HG02970 (cell line): ENCODE results near the gene HGF.

Experiments
- ATAC-seq: cut with Tn5 transposase; IDR thresholded peaks from one replicate; pipeline ENCODE4 v1.9.1; 2021; ENCODE audit warnings: mild to moderate bottlenecking, moderate library complexity, moderate number of reproducible peaks; ENCODE audit not compliant: unreplicated experiment, low FRiP score

The HGF gene

DNA sequence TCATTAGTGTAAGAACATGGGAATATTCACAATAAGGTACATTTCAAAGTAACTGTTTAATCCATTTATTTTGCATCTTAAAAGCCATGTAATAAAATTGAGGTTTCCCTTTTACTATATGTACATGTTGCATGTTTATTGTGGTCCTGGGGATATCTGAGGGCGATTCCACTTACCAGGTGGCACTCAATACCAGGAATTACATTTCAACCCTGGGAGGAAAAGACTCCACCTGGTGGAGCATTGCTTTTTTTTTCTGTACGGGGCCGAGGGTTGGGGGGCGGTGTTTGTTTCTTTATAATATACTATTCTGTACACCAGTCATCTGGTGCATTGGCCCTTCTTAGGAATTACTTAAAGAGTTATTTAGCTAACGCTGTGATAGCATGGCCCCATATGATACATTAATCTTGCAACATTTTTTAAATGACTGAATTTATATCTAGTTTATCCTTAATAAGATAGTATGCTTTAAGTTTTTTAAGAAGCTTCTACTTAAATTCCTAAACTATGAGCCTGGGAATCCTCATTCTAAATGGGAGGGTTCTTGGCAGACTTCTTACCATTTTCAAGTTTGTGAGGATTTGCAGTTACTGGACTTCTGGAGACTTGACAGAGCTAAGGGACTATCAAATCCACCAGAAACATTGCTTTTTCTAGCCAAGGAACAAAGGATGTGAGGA lies 7.2 kb upstream of the HGF start:
- no peak for ATAC-seq

DNA sequence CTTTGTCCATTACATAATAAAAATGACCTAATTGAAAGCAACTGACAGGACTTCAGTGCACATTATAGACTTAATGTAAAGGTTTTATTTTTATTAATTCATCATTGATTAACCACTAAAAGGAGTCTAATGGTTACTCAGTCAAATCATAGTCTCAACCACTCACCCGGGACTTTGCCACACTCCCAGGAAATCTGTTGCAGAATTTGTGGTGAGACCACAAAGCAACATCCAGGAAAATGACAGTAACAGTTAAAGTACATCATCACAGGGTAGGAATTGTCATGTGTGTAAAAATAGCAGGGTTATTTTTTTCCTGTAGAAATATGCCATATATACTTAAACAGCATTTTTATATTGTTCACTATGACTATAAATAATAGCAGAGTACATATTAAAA lies 6.3 kb upstream of the HGF start:
- ATAC-seq: no peak

DNA sequence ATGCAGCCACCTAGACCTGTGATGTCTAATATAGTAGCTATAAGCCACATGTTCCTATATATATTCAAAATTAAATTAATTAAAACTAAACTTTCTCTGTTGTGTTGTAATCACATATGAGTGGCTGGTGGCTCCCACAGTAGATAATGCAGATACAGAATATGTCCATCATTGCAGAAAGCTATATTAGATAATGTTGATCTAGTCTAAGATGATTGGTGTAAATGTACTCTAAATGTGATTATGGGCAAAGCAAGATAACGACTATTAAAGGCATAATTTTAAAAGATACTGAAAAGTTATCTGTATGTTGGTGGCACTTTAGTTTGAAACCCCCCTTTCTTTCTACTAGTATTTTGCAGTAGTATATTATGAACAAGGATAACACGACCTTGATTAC lies 5.7 kb upstream of the HGF start:
- no peak for ATAC-seq

DNA sequence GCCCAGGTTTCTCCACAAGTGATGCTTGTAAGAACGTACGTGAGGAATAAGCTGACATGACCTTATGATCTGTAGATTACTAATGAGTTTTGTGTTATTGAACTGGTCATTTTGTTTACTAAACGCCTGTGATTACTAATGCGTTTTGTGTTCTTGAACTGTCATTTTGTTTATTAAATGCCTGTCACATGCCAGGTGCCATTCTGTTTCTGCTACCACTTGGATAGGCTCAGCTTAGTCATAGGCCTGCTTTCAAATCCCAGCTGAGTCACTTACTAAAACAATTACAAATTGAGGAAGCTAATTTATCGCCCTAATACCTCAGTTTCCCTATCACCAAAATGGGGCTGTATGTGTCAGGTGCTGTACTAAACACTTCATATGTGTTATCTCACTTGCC lies 4.7 kb upstream of the HGF start:
- ATAC-seq: no peak

DNA sequence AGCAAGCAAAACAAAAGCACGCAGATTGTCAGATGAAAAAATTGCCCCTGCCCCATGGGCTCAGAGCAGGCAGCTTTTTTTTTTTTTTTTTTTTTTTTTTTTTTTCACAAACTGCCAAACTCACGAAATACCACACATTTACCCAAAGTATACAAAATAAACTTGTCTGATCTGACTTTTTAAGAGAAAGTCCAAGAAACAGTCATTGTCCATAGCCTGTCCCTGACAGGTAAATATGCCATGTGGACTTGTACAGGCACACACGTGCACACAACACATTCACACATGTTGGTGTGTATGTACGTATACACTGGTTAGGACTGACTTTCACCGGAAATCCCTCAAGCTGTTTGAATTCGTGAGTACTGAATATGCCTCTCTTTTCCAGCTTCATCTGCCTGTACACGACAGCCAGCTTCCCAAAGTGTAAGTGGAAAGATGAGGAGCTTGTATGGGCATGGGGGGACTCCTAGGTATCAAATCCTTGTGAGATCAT lies 929 bp upstream of the HGF start:
- no peak for ATAC-seq

DNA sequence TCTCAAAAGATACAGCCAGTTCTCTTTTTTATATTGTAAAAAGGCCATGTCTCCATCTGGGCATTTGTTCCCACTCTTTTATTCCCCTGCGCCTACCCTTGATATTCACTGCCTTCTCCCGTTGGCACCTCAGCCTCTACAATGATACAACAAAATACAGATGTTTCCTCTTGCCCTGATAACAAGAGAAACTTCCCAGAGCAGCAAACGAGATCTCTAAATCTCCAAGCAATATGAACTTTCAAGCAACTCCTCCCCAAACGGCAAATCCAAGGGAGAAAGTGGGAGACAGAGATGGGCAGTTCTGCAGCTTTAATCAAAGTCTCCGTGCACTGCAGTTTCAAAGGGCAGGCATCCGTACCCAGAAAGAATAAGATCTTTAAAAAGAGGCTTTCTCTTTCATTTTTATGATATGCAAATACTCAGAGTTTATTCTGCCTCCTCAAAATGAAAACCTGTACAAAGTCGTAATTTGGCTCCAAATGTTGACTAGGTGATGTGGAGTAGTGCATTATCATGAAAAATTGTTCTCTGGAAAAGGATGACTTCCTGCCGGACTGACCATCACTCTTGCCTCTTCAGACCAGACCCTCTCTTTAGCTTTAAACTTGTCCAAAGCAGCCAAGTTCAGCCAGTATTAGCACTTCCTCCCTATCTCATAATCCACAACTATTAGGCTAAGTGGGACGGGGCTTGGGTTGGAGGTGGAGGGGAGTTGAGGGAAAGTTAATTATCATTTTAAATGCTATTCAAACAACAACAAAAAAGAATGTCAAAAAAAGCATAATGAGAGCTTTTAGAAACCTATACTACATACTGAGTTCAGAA lies 682 bp downstream of the HGF start:
- no peak for ATAC-seq

DNA sequence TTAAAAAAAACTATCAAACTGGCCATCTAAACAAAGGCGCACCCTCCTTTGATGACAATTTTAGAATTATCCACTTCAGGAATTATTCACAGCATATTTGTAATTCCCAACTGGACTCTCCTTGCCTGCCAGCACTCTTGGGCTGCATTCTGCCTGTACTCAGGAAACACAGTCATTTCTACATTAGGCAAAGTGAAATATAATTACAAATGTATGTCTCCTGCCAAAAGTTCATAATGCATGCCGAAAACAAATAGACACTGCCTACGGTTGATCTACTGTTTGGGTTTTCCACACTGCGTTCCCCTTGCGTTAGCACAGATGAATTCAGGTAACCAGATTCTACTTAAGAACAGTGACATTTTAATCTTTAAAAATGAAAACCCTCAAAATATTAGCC lies 1.9 kb downstream of the HGF start:
- ATAC-seq: no peak

DNA sequence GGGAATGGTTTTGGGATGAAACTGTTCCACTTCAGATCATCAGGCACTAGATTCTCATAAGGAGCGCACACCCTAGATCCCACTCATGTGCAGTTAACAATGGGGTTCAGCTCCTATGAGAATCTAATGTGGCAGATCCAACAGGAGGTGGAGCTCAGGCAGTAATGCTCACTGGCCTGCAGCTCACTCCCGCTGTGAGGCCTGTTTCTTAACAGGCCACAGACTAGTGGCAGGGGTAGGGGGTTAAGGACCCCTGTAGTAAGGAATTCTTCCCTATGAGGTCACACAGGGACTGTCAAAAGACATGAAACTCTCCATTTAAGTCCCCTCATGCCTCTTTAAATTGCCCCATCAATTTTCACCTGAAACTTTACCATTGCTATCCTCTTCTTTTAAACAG lies 8.0 kb downstream of the HGF start:
- no peak for ATAC-seq

DNA sequence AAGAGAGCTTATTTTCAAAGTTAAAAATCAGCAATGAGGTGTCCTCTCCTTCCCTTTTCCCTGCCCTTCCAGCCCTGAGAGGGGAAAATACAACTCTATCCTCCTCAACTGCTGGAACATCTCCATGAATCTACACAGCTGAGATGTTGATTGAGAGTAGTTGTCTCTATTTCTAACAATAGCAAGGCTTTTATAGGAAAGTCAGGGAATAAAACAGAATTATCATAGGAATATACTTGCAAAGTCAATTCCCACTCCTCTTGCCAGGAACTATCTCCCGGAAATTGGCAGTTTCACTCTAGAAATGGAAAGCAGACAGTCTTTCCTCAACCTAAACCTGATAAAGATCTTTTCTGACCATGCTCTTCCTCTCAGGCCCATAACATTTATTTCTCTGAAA lies 8.8 kb downstream of the HGF start:
- ATAC-seq: no peak

DNA sequence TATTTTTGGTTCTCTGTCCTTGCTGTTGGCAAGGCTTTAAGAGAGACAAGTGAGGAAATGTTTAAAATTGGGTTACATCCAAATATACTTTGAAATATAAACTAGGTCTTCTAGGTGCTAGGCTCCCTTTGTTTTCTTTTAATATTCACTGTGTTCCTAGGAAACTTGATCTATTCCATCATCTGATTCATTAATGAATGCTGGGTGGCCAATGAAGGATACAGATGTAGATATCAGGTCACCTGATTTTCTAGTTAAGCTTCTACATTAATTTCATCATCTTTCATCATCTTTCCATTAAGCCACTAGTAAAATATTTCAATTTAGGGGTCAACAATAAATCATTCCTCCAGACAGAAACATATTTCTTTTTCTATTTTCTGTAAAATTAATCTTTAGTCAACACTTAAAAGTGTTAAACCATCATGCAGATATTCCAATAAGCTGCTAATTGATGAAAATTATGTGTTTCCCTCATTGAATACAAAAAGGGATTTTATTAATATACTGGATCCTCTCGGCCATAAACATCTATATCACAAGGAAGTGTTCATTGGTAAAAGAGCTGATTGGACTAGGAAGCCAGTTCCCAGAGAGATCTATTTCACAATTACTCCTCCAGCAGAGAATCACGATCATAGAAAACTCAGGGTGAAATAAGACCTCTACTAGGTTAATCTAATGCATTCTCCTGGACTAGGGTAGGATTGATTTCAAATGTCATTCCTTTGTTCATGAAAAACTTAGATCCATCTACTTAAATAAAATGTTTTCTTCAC lies 14.7 kb downstream of the HGF start:
- ATAC-seq: no peak

DNA sequence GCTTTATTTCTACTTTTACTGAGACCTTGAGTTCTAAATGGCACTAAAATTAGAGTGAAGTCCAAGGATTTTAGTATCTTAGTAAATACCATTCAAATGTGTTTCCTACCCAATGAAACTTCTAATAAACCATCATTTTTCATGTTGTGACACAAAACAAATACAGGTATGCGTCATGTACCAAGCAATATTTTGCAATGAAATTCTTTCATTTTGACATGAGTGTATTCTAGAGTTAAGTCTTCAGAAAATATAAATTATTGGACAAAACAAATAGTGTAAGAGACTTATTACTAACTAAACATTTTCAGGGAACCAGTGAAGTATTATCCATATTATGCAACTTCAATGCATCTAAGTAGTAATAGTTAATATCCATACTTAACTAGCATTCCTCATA lies 16.5 kb downstream of the HGF start:
- no peak for ATAC-seq

DNA sequence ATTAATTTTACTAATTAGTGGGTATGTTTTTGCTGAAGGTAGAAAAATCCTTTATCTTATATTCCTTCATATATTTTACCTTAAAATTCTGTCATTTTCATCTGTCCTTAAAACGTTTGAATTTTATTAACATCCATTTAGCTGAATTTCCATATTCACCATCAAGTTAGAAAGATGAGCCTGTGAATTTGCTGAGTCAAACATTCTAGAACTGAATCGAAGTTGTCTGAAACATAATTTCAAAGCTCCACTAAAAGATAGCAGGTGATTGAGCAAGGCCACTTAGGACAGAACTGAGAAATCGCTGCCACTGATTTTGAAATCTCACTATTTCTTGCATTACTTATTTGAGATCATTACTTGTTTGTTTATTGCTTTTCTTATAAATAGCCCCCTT lies 17.5 kb downstream of the HGF start:
- ATAC-seq: no peak

DNA sequence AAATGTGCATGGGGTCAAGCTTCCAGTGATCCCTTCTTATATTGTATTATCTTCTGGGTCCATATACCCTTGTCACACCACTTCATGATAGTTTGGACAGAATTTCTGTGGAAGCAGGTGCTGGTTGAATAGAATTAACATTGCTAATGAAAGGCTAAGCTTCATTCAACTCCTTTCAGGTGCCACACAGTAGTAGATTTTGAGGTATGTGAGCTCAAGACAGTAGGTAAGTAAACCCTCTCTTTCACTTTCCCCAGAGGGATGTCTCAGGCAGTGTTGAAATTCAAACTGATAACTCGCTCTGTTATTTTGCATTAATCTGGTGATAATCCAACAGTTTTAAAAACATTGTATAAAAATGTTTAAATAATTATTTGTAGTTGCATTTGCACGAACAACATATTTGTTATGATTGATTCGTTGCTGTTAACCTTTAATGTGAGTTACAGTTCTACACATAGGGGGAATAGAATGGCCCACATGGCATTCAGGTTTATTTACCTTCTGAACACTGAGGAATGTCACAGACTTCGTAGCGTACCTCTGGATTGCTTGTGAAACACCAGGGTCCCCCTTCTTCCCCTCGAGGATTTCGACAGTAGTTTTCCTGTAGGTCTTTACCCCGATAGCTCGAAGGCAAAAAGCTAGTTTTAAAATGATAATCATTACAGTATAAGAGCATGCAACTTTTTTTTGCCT lies 18.1 kb downstream of the HGF start:
- ATAC-seq: no peak

DNA sequence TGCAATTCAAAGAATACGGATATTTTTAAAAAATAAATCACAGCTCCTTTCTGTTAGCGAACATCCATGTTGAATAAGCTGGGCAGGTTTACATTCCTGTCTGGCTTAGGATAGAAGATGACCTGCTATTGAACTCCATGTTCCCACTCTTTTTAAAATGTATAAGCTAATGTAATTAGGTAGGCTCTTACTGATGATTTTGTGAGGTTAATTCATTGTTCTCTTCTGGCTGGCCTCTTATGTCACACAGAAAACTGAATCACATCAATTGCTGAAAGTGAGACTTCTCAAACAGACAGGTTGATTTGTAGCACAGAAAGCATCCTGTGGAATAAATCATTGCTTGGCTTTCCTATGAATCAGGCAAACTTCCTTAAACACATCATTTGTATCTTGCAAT lies 24.2 kb downstream of the HGF start:
- no peak for ATAC-seq

DNA sequence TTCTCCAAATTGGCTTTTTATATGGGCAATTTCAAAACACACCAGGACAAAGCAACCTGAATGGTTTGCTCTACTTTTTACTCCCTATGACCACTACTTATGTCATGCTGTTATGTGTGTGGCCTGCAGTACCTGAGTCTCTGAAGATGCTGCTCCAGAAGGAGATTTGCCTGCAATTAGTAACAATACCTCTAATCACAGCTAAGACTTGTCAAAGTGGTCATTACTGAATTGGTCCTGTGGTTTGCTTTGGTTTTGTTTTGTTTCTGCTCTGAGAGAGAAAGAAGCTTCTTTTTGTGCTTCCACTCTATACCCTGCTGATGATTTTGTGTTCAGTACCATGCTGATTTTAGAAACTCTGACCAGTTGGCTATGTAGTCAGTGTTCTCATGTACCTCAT lies 25.5 kb downstream of the HGF start:
- ATAC-seq: no peak

DNA sequence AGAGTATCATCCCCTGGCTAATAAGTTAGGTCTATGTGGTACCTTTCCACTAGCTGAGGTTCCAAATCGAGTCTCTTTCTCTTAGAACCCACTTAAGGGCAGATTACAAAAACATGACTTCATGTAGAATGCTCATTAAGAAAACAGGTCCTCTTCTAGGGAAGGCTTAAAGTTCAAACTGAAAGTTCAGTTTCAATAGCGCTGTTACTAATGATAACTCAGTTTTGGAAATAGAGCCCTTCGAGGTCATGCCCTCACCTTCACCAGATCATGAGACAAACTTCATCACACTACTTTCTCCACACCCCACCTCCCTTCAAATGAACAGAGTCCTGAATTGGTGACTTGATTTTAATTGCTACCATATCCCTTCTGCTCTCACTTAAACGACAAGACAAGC lies 26.2 kb downstream of the HGF start:
- ATAC-seq: no peak

DNA sequence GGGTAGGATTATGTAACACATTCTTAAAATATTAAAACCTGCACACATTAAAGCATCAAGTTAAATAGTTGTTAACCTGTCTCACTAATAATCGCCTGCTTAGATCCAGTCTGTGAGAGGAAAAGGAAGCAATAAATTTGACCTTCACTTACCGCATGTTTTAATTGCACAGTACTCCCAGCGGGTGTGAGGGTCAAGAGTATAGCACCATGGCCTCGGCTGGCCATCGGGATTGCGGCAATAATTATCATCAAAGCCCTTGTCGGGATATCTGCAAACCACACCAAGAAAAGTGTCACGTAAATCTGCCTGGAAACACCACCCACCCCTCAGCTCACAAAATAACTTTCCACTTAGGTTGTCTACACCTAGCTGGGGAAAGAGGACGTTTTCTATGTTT lies 26.6 kb downstream of the HGF start:
- ATAC-seq: no peak

DNA sequence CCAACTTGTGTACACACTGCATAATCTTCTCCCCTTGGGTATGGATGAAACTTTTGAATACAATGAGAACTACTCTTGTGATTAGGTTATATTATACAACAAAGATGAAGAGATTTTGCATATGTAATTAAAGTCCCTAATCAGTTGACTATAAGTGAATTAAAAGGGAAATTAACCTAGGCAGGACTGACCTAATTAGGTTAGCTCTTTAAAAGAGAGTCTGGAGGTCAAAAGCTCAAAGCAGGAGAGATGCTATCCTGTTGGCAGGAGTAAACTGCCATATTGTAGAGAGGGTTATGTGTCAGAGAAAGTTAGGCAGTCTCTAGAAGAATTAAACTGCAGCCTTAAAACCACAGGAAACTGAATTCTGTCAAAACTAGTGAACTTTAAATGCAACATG lies 29.4 kb downstream of the HGF start:
- ATAC-seq: no peak

DNA sequence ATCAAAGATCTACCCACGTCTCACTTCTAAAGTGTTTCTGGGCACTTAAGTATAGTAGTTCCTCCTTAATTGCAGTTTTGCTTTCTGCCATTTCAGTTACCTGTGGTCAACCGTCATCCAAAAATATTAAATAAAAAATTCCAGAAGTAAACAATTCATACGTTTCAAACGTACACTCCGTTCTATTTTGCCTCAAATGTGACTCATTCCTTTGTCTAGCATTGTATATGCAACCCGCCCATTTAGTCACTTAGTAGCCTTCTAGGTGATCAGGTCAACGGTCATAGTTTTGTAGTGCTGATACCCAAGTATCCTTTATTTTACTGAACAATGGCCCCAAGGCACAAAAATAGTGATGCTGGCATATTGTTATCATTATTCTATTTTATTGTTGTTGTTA lies 33.8 kb downstream of the HGF start:
- no peak for ATAC-seq

DNA sequence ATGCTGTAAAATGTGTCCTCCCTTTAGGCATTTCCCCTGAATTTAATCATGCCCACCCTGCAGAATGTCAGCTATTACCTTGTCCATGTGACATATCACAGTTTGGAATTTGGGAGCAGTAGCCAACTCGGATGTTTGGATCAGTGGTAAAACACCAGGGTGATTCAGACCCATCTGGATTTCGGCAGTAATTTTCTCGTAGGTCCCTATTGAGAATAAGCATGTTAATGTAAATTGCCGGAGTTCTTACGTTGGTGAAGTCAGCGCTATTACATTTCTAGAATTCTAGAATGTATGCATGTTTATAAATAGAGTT lies 44.1 kb downstream of the HGF start:
- ATAC-seq: no peak
